HG03520 (cell line): ENCODE measurements around the gene PACS2.

Source experiments
- ATAC-seq: cut with Tn5 transposase; IDR thresholded peaks from one replicate; pipeline ENCODE4 v1.9.1; 2021; ENCODE audit warnings: mild to moderate bottlenecking, moderate library complexity; ENCODE audit not compliant: unreplicated experiment

PACS2 gene

DNA sequence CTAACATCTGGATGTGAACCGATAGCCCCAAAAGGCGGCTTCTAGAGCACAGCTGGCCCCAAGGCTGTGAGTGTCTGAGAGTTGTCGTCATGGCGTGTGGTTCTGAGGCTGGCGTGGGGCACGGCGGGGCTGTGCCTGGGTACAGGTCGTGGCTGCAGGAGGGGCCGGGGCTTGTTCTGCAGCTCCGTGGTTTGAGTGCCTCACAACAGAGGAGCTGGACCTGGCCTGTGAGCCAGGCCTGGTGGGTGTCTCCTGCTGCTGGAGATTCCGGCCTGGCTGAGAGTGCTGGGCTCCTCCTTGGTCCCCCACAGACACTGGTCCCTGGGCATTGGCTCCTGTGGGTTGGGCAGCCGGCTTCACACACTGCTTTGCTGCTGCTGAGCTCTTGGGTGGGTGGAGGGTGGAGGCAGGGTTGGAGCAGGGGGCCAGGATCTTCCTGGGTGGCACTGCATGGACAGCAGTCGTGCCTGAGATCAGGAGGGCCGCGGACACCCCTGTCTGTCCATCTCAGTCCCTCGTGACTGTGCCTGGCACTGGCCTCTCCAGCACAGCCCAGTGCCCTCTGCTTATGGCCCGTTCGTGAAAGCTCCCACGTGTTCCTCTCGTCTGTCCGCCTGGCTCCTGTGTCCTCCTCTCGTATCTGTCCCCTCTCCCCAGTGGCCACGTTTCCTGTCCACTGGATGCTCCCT is 52.0 kb downstream of the PACS2 start:
- ATAC-seq, result no peak

DNA sequence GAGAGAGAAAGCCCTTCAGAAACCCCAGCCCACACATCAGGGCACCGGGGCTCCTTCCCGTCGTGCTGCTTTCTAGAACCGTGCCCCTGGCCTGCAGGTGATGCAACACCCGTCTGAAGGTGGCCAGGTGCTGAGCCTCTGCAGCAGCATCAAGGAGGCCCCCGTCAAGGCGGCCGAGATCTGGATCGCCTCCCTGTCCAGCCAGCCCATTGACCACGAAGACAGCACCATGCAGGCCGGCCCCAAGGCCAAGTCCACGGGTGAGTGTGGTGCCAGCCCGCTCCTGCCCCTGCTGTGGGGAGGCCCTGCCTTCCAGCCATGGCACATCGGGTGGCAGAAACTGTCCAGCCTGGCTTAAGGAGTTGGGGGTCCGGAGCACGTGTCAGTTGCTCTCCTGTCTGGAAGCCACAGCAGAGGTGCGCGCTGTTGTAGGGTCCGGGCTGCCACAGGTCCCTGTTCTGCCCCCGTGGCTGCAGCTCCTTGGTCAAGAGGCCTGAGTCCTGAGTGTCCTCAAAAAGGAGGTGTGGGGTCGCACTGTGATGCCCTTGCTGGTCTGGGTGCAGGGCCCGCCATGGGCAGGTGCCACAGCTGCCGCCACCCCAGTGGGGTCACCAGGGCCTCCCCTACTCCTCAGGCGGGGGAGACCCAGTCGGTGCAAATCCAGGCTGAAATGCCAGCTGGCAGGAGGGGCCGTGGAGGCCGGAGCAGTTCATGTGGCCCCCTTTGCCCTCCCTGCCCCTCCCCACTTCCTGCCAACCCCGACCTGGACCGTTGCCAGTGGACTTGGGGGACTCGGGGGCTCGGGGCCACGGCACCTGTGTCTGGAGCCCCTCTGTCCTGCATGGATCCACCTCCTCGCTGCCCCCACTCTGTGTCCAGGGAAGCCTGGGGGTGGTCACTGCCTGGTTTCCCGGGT is 52.8 kb downstream of the PACS2 start:
- ATAC-seq, result no peak

DNA sequence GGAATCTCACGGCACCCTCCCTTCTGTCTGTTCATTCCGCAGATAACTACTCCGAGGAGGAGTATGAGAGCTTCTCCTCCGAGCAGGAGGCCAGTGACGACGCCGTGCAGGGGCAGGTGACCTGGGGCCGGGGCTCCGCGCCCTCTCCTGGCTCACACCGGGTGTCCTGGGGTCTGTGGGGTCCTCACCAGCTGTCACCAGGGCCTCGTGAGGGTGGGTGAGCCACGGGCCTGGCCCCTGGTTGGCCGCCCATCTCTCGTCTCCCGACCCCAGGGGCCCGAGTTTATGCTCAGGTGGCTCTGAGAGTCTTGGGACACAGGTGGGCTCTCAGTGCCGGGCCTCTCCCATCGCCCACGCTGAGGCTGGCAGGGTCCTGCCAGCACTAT is 53.5 kb downstream of the PACS2 start:
- ATAC-seq, result no peak

DNA sequence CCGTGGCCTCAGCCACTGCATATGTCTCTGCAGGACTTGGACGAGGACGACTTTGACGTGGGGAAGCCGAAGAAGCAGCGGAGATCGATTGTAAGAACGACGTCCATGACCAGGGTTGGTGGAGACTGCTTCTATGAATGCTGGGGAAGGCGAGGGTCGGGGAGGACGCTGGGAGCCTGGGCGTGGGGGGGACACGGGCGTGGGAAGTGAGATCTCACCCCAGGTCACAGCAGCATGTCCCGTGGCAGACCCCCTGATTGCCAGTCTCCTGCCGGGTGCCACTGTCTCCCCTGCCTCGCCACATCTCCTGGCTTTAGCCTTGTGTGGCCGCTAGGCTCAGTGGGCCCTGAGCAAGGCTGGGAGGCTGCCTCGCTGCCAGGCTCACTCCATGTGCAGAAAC is 53.9 kb downstream of the PACS2 start:
- no peak for ATAC-seq

GRCh38 chr14:105368910-105369652 is 54.5 kb downstream of the PACS2 start:
- ATAC-seq, result no peak

GRCh38 chr14:105369653-105370040 is 55.1 kb downstream of the PACS2 start:
- no peak for ATAC-seq

DNA sequence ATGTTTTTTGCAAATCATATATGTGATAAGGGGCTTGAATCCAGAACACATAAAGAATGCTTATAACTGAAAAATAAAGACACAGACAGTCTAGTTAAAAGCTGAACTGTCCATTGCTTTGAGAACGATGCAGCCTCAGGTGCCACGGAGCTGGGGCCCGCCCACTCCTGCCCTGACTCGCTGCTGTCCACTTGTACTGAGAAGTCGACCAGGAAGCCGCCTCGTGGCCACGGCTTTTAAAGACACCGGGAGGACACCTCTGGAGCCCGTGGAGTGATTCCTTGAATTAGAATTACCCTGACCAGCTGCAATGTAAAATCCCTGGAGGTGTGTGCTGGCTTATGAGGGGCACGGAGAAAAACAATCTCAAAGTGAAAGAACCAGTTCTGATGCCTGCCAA is 59.8 kb downstream of the PACS2 start:
- no peak for ATAC-seq

DNA sequence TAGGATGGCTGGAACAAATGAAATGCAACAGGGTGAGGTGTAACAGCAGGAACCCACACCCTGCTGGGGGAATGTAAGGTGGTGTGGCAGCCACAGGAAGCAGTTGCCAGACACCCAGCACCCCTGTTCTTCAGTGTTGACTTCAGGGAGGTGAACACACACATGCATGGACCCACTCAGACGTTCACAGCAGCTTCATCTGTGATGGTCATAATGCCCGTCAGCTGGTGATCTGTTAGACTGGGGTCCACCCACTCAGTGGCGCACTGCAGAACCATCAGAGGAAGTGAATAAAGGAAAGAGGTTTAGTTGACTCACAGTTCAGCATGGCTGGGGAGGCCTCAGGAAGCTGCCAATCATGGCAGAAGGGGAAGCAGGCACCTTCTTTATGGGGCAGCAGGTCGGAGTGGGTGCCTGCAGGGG is 61.1 kb downstream of the PACS2 start:
- ATAC-seq, result no peak

DNA sequence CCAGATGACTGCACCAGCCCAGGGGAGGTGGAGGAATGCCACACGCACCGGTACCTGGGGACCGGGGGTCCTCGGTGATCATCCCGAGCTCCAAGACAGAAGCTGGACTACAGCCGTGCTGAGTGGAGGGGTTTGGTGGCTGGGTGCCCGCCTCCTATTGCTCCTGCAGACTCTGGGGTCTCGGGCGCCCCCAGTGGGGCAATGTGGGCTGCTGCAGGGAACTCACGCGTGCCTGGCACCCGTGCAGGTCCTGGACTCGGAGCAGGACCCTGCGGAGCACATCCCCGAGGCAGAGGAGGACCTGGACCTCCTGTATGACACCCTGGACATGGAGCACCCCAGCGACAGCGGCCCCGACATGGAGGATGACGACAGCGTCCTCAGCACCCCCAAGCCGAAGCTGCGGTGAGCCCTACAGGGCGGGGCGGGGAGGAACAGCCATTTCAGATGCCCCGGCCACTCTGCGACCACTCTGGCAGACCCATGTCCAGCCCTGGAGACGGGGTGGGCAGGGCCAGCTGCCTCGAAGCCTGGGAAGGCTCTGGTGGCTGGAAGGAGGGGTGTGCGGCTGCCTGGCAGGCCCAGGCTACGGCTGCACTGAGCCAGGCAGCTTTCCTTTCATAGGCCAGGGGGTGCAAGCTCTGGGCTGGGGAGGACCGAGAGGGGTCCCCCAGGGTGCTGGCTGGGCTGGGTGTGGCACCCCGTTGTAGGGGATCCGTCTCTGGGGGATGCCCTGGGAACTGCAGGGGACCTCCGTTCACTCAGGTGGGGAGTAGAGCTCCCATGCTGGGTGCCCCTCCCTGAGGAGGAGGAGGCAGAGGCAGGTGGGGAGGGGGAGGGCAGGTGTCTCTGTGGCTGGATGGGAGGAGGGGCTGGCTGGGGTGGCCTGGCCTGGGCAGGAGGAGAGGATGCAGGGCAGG is 62.2 kb downstream of the PACS2 start:
- no peak for ATAC-seq

DNA sequence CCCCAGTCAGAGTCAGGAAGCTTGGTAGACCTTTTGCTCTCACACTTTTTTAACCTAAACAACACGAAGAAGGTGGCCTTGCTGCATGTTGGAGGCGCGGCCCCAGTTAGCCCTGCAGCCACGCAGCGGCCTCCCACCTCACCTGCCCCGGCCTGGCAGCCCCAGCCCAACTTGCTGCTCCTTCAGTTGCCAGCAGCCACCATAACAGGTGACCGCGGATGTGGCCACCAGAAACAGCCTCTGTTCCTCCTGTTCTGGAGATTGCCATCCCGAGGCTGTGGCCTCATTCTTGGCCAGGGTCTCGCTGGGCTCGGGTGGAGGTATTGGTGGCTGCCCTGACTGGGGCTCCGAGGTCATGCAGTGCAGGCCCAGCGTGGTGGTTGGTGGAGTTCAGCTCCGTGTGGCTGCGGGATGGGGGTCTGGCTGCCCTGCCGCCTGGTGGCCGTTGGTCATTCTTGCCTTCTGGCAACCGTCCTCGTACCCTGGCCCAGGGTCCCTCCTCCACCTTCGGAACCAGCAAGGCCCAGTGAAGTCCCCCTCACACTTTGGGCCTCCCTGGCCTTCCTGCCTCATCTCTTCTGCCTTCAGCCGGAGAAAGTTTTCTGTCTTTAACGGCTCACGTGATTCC is 63.1 kb downstream of the PACS2 start:
- ATAC-seq, result no peak

DNA sequence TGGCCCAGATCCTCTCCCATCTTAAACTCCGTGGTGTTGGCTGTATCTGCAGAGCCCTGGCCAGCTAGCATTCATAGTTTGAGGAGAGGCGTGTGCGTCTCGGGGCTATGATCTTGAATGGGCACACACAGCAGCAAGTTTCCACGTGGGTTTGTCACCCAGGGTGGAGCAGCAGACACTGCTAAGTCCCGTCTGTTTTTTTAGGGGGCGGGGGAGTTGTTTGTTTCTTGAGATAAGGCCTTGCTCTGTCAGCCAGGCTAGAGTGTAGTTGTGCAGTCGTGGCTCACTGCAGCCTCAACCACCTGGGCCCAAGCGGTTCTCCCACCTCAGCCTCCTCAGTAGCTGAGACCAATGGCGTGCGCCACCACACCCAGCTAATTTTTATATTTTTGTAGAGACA is 63.7 kb downstream of the PACS2 start:
- ATAC-seq, result no peak

GRCh38 chr14:105378873-105379685 is 64.5 kb downstream of the PACS2 start:
- ATAC-seq, result no peak

GRCh38 chr14:105379946-105380345 is 65.4 kb downstream of the PACS2 start:
- ATAC-seq, result no peak

DNA sequence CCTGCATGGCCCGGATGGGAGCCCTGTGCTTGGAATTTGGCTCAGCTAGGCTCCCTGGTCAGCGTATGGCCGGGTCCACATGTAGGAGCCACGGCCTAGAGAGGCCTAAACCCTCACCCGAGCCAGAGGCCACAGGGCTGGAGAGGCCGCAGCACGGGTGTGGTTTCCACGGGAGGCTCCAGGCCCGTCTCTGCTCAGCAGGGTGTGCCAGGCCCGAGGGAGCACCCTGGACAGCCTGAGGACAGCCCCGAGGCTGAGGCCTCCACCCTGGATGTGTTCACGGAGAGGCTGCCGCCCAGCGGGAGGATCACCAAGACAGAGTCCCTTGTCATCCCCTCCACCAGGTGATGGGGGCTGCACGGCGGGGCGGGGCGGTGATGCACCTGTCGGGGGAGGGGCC is 66.2 kb downstream of the PACS2 start:
- ATAC-seq, result no peak

DNA sequence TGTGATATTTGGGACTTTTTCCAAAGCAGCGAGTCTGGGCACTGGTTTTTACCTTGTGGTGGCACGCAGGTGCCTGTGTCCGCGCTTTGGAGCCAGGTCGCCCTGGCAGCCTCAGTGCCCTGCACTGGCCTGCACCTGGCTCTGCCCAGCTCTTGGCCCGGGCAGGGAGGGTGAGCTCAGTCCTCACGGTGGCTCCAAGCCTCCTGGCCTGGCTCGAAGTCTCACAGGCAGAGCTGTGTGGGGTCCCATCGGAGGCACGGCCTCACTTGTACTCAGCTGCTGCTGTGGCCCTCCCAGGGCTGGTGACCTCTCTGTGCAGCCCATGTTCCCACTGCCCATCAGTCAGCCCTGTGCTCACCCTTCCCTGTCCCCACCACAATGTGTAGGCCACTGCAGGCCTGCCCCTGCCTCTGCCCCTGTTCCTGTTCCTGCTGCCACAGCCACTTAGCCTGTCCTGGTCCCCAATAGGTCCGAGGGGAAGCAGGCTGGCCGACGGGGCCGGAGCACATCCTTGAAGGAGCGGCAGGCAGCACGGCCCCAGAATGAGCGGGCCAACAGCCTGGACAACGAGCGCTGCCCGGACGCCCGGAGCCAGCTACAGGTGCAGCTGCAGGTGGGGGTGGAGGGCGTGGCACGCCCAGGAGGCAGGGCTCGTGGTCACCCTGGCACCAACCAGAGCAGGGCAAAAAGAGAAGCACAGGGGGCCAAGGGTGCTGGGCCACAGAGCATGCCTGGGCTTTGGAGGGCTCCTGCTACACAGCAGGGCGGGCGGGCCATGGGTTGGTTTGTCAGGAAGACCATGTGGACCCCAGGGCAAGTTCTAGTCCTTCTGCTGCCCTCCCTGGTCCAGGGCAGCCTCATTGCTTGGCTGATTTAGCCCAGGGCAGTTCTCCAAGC is 67.1 kb downstream of the PACS2 start:
- no peak for ATAC-seq

- ATAC-seq, result no peak
Measured at GRCh38 chr14:105382343-105383082, 68.0 kb downstream of the PACS2 start.

- ATAC-seq, result no peak
Measured at GRCh38 chr14:105383083-105383730, 68.7 kb downstream of the PACS2 start.
